ENCODE results near the gene RGS1.

RGS1 gene

DNA sequence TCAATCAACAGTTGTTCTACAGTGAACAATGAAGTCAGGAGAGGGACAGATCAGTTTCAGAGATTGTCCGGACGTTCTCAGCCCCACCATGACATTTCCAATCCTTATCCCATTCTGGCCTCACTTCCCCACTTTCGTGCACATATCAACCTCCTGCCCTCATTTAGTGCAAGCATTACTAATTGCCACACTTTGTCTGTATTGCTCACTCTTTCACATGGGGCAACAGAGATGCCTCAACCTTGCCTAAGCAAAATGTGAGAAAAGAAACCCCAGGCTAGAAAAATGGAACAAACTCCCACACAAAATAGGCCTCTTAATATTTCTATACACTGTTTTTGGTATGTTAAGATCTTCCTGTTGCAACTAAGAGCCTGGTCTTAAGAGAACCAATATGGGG is 8.9 kb upstream of the RGS1 start:
- TF ChIP-seq GATA3 (IDR thresholded peaks at IDR 0.05; ENCODE audit: low read depth, low read length) (no peak), GATA2 (IDR thresholded peaks at IDR 0.05; ENCODE audit: low read depth, low read length) (no peak)

GRCh38 chr1:192568063-192568462 is 7.5 kb upstream of the RGS1 start:
- TF ChIP-seq GATA2 (IDR thresholded peaks at IDR 0.05; ENCODE audit: low read depth, low read length), result no peak
- TF ChIP-seq GATA3 (IDR thresholded peaks at IDR 0.05; ENCODE audit: low read depth, low read length), result no peak

DNA sequence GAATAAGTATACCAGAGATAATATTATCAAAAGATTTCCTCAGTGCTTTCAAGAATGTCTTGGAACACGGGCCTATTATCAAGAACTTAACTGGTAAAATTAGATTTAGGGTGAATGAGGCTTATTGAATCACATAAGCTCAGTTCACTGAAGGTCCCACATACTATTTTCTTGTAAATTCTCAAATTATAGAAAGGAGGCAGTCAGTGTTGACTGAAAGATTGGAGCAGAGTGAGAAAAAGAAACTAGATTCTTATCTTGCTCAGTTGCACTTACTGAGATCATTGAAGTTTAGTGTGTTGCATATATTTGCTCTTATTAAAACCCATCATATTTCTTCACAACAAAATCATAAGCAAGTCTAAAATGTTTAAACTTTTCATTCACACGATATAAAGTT is 3.9 kb upstream of the RGS1 start:
- TF ChIP-seq GATA2 (IDR thresholded peaks at IDR 0.05; ENCODE audit: low read depth, low read length), result no peak
- no peak for TF ChIP-seq GATA3 (IDR thresholded peaks at IDR 0.05; ENCODE audit: low read depth, low read length)

DNA sequence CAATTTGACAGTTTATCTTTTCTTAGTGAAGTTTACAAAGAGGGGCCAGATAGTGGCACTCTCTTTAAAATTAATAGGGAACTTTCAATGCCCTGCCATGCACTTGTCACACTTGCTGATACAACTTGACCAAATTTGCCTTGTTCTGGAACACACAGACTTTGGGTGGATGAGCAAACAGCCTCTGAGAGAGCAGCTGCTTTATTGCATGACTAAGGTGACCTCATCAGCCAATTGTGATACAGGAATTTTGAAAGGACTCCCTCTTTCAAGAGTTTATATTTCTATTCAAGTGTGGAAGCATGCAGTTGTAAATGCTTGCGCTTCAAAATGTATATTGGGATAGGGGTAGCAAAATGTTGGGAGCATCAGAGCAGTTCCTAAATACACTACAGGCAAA is 2.1 kb upstream of the RGS1 start:
- TF ChIP-seq GATA3 (IDR thresholded peaks at IDR 0.05; ENCODE audit: low read depth, low read length), result no peak
- TF ChIP-seq GATA2 (IDR thresholded peaks at IDR 0.05; ENCODE audit: low read depth, low read length), result no peak

DNA sequence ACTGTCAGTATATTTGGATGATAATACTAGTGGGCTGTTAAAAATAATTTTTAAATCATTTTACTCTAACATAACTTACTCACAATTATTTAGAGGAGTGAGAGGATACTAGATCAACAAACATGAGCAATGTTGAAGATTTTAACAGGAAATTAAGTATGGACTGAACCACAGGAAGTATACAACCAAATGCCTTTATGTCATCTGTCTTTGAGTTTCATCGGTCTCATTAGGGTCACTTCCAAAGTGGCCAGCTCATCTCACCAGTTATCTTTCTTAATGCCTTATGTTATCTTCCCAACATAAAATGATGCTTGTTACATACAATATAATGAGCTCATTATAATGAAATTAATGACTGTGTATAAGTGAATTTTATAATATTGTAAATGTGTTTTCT is 1.5 kb upstream of the RGS1 start:
- TF ChIP-seq GATA2 (IDR thresholded peaks at IDR 0.05; ENCODE audit: low read depth, low read length) (no peak), GATA3 (IDR thresholded peaks at IDR 0.05; ENCODE audit: low read depth, low read length) (no peak)

DNA sequence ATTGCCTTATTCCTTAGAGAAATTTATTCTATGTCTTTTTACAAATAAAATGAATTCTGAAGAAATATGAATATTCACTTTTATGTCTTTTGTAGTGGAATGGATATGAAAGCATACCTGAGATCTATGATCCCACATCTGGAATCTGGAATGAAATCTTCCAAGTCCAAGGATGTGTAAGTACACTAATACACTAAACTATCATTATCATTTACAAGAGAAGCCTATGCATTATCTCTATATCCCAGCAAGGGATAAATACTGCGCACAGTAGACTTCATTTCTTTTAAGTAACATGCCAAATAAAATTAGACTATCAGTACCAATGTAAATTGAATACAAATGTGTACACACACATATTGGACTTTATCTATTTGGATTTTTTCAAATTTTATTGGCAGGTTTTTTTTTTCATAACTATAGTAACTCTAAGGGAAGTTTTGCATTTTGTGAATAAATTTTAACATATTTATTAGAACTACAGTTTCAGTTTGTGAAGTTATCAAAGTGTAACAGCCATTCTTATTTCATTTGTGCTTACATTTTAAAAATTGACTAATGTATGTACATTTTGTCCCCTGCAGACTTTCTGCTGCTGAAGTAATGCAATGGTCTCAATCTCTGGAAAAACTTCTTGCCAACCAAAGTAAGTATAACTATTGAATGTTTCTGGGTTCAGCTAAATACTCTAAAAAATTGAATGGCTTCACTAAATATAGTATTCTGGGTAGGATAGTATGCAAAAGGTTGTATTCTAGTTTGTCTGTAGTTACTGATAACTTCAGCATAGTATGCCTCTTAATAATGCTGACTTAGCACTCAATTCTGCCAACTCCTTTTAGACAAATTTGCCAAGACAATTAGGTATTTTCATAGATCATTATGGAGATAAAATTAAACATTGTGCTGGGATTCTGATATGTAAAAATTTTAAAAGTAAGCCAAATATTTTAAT is 894 bp downstream of the RGS1 start:
- TF ChIP-seq GATA3 (IDR thresholded peaks at IDR 0.05; ENCODE audit: low read depth, low read length), result no peak
- TF ChIP-seq GATA2 (IDR thresholded peaks at IDR 0.05; ENCODE audit: low read depth, low read length), result no peak

DNA sequence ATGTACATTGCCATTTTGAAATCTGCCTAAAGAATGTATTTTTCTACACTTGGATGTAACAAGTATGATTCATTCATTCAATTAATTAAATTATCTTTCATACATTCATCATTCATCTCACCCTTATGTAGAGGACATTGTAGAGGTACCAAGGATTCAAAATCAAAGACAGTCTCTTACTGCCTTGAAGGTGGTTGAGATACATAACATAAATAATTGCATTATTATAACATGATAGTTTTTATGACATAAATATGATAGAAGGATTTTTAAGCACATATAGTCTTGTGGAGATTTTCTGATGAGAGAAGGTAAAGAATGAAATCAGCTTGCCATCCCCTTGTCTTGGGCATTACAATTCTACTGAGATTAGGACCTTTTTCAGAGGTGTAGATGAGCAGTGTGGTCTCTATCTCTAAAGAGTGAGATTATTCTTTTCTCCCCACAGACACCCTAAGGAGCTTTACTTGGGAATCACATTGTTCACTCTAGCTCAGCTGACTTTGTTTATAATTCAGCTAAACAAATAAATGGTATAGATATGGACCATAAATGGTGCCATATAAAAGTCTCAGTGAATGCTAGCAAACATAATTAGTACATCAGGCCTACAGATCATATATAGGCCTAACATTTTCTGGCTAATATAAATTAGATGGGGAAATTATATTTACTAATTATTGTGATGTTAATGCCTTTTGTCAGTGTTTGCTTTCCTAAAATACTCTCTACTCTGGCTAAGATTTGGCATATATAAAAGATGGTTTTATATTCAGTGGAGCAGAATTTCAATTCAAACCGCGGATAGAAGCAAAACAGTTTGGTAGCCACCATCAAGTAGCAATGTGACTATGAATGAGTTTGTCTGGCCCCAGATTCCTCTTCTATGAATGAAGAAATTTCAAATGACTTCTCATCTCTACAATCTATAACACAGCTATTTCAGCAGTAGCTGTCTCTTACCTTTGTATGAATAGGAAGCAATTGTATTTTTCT is 1.9 kb downstream of the RGS1 start:
- TF ChIP-seq GATA2 (IDR thresholded peaks at IDR 0.05; ENCODE audit: low read depth, low read length), result no peak
- no peak for TF ChIP-seq GATA3 (IDR thresholded peaks at IDR 0.05; ENCODE audit: low read depth, low read length)

DNA sequence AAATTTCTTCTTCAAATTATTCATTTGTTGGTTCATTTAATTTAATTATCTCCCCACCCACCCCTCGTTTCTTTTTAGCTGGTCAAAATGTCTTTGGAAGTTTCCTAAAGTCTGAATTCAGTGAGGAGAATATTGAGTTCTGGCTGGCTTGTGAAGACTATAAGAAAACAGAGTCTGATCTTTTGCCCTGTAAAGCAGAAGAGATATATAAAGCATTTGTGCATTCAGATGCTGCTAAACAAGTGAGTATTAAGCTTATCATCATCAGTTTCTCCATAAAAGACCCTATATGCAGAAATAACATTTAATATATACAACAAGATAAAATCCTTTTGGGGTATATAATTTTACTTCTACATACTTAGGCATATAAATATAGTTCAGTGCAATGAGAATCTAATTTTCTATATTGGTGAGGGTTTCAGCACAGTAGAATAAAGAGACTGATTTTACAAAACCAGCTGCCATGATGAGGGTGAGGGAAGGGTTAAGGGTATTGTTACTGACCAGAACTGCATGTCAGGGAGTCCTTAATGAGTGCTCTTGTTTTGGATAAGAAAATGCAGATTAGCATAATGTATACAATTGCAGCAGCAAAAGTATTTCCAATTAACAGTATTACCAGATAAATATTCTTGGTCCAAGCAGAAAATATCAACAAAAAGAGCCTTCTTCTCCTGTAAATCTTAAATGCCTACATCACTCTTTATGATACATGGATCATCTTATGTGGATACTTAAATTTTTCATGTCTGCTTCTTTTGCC is 2.8 kb downstream of the RGS1 start:
- no peak for TF ChIP-seq GATA2 (IDR thresholded peaks at IDR 0.05; ENCODE audit: low read depth, low read length)

- TF ChIP-seq GATA3 (IDR thresholded peaks at IDR 0.05; ENCODE audit: low read depth, low read length) (no peak), GATA2 (IDR thresholded peaks at IDR 0.05; ENCODE audit: low read depth, low read length) (no peak)
Measured at GRCh38 chr1:192579010-192579738, 3.6 kb downstream of the RGS1 start.

DNA sequence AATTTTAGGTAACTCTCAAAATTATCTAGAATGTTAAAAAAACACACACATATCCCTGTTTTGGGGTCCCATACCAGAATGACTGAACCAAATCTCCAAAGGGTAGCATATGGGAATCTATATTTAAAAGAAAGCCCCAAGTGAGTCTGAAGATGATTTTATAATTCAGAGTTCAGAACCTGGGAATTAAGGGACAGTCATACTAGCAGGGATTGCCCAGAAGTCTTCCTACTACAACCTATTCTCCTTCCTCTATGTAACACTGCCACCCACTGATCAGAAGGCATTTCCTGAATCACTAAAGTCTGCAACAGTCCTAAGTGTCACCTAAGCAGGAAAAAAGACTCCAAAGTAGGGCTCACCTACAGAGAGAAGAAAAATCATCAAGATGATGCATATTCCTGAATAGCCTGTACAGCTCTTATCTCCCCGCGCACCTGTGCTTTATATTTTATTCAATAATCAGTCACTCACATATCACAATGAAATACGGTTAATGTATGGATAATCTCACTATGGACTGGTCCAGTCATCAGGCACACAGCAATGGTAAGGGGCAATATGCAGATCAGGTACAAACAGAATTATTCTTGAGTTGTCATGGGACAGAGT is 4.9 kb downstream of the RGS1 start:
- no peak for TF ChIP-seq GATA3 (IDR thresholded peaks at IDR 0.05; ENCODE audit: low read depth, low read length)
- no peak for TF ChIP-seq GATA2 (IDR thresholded peaks at IDR 0.05; ENCODE audit: low read depth, low read length)

DNA sequence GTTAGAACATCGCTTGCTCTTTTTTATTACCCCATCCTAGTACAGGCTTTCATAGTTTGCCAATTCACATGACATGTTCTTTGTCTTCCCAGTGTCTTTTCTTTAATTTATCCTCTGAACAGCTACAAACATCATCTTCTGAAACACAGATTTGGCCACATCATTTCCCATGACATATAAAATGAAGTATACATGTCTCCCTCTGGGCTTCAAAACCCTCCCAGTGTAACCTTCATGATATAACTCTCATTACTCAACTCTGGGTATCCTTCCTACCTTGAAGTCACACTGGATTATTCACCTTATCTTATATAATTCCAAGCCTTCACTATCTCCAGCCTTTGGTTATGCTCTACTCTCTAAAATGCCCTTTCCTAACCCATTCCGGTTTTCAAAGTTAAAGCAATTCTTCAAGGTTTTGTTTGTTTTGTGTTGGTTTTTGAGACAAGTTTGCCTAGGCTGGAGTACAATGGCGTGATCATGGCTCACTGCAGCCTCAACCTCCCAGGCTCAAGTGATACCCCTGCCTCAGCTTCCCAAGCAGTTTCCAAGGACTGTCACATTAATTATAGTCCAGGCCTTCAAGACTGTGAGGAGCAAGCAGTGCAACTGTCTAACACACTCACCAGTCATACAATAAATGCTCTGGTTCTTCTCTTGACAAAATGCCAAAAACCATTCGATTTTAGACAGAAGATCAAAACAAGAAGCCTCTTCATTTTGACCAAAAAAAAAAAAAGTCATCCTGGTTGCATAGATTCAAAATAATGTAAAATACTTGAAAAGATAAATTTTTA is 5.8 kb downstream of the RGS1 start:
- TF ChIP-seq GATA3 (IDR thresholded peaks at IDR 0.05; ENCODE audit: low read depth, low read length) (no peak), GATA2 (IDR thresholded peaks at IDR 0.05; ENCODE audit: low read depth, low read length) (no peak)

- TF ChIP-seq GATA3 (IDR thresholded peaks at IDR 0.05; ENCODE audit: low read depth, low read length), result no peak
Measured at GRCh38 chr1:192584866-192585265, 9.3 kb downstream of the RGS1 start.

All from SH-SY5Y (cell line).